ENCODE data around the gene ALDH3A1.
"Not testable (repeated sequence)": the region's sequence is repeated elsewhere in the genome, so short reads cannot be mapped to it uniquely, and the experiment has no call there.

The ALDH3A1 gene

GRCh38 chr17:19769946-19770652, 22.0 kb upstream of the ALDH3A1 start:
- Histone ChIP-seq H3K27me3 (replicated peaks; ENCODE audit: control insufficient read depth, insufficient read depth, low read length) (no peaks in the 10 kb centered on the region), H3K36me3 (ENCODE audit: control insufficient read depth, insufficient read depth, low read length) (no peaks in the 10 kb centered on the region), H3K4me3 (replicated peaks; ENCODE audit: low read depth, low read length) (no peak overlapping the region)
- no peak for DNase-seq (ENCODE audit: extremely low read depth, insufficient read length)
- no peak for TF ChIP-seq CTCF (IDR thresholded peaks at IDR 0.05; ENCODE audit: insufficient read depth, low read length, poor library complexity, severe bottlenecking)

- no peak for DNase-seq (ENCODE audit: extremely low read depth, insufficient read length)
- Histone ChIP-seq H3K4me3 (replicated peaks; ENCODE audit: low read depth, low read length) (no peak overlapping the region), H3K27me3 (replicated peaks; ENCODE audit: control insufficient read depth, insufficient read depth, low read length) (no peaks in the 10 kb centered on the region), H3K36me3 (ENCODE audit: control insufficient read depth, insufficient read depth, low read length) (no peaks in the 10 kb centered on the region)
- no peak for TF ChIP-seq CTCF (IDR thresholded peaks at IDR 0.05; ENCODE audit: insufficient read depth, low read length, poor library complexity, severe bottlenecking)
These were observed 20.1 kb upstream of the ALDH3A1 start for GRCh38 chr17:19768046-19768782.

GRCh38 chr17:19766421-19767270, 18.5 kb upstream of the ALDH3A1 start:
- Histone ChIP-seq H3K27me3 (replicated peaks; ENCODE audit: control insufficient read depth, insufficient read depth, low read length) (no peaks in the 10 kb centered on the region), H3K36me3 (ENCODE audit: control insufficient read depth, insufficient read depth, low read length) (no peaks in the 10 kb centered on the region), H3K4me3 (replicated peaks; ENCODE audit: low read depth, low read length) (no peak overlapping the region)
- peak; percentile 100 for TF ChIP-seq CTCF (IDR thresholded peaks at IDR 0.05; ENCODE audit: insufficient read depth, low read length, poor library complexity, severe bottlenecking)
- DNase-seq (ENCODE audit: extremely low read depth, insufficient read length): peak; percentile 78

GRCh38 chr17:19766016-19766415, 17.9 kb upstream of the ALDH3A1 start:
- no peak for TF ChIP-seq CTCF (IDR thresholded peaks at IDR 0.05; ENCODE audit: insufficient read depth, low read length, poor library complexity, severe bottlenecking)
- DNase-seq (ENCODE audit: extremely low read depth, insufficient read length): no peak
- no peaks in the 10 kb centered on the region for H3K27me3 ChIP-seq (replicated peaks; ENCODE audit: control insufficient read depth, insufficient read depth, low read length)
- no peaks in the 10 kb centered on the region for H3K36me3 ChIP-seq (ENCODE audit: control insufficient read depth, insufficient read depth, low read length)
- H3K4me3 ChIP-seq (replicated peaks; ENCODE audit: low read depth, low read length): no peak overlapping the region

- not testable (repeated sequence) for H3K4me3 ChIP-seq (replicated peaks; ENCODE audit: low read depth, low read length); H3K36me3 ChIP-seq (ENCODE audit: control insufficient read depth, insufficient read depth, low read length); H3K27me3 ChIP-seq (replicated peaks; ENCODE audit: control insufficient read depth, insufficient read depth, low read length); DNase-seq (ENCODE audit: extremely low read depth, insufficient read length)
These were observed 15.9 kb upstream of the ALDH3A1 start for GRCh38 chr17:19763991-19764390.

GRCh38 chr17:19763416-19763815, 15.3 kb upstream of the ALDH3A1 start:
- Histone ChIP-seq H3K27me3 (replicated peaks; ENCODE audit: control insufficient read depth, insufficient read depth, low read length) (no peaks in the 10 kb centered on the region), H3K4me3 (replicated peaks; ENCODE audit: low read depth, low read length) (no peak overlapping the region), H3K36me3 (ENCODE audit: control insufficient read depth, insufficient read depth, low read length) (no peaks in the 10 kb centered on the region)
- DNase-seq (ENCODE audit: extremely low read depth, insufficient read length): no peak
- TF ChIP-seq CTCF (IDR thresholded peaks at IDR 0.05; ENCODE audit: insufficient read depth, low read length, poor library complexity, severe bottlenecking): no peak

All from GM06990 (cell line).